ENCODE data around the gene SEMA6D.
"Not testable (repeated sequence)": the region's sequence is repeated elsewhere in the genome, so short reads cannot be mapped to it uniquely, and the experiment has no call there.

Gene SEMA6D

GRCh38 chr15:47718497-47719437, 1.5 kb downstream of the SEMA6D start:
- no peak for DNase-seq

GRCh38 chr15:47719730-47720129, 2.4 kb downstream of the SEMA6D start:
- no peak for DNase-seq

GRCh38 chr15:47720555-47720954, 3.2 kb downstream of the SEMA6D start:
- DNase-seq: no peak

- no peak for DNase-seq
Observed at GRCh38 chr15:47721676-47722075, 4.4 kb downstream of the SEMA6D start.

GRCh38 chr15:47724346-47724745, 7.0 kb downstream of the SEMA6D start:
- no peak for DNase-seq

- DNase-seq: no peak
Observed at GRCh38 chr15:47725051-47725450, 7.7 kb downstream of the SEMA6D start.

GRCh38 chr15:47725906-47726305, 8.6 kb downstream of the SEMA6D start:
- DNase-seq: no peak

GRCh38 chr15:47726399-47726823, 9.1 kb downstream of the SEMA6D start:
- DNase-seq: no peak

GRCh38 chr15:47727137-47727536, 9.8 kb downstream of the SEMA6D start:
- no peak for DNase-seq

GRCh38 chr15:47727676-47728075, 10.4 kb downstream of the SEMA6D start:
- DNase-seq: no peak

GRCh38 chr15:47728426-47728825, 11.1 kb downstream of the SEMA6D start:
- DNase-seq: no peak

GRCh38 chr15:47728886-47729285, 11.6 kb downstream of the SEMA6D start:
- DNase-seq: no peak

GRCh38 chr15:47731230-47731629, 13.9 kb downstream of the SEMA6D start:
- DNase-seq: no peak

GRCh38 chr15:47732248-47732647, 14.9 kb downstream of the SEMA6D start:
- no peak for DNase-seq

- no peak for DNase-seq
Observed at GRCh38 chr15:47733085-47733484, 15.8 kb downstream of the SEMA6D start.

- DNase-seq: no peak
Observed at GRCh38 chr15:47736143-47736786, 19.0 kb downstream of the SEMA6D start.

- no peak for DNase-seq
Observed at GRCh38 chr15:47737477-47737876, 20.2 kb downstream of the SEMA6D start.

GRCh38 chr15:47738144-47738825, 21.0 kb downstream of the SEMA6D start:
- DNase-seq: not testable (repeated sequence)

- no peak for DNase-seq
Observed at GRCh38 chr15:47741082-47741481, 23.8 kb downstream of the SEMA6D start.

- no peak for DNase-seq
Observed at GRCh38 chr15:47741907-47742306, 24.6 kb downstream of the SEMA6D start.

- no peak for DNase-seq
Observed at GRCh38 chr15:47742334-47742733, 25.0 kb downstream of the SEMA6D start.

- no peak for DNase-seq
Observed at GRCh38 chr15:47742742-47743141, 25.4 kb downstream of the SEMA6D start.

- DNase-seq: no peak
Observed at GRCh38 chr15:47743385-47743784, 26.1 kb downstream of the SEMA6D start.

- DNase-seq: no peak
Observed at GRCh38 chr15:47743886-47744285, 26.6 kb downstream of the SEMA6D start.

Measured in activated CD4-positive, CD25-positive, alpha-beta regulatory T cell treated with anti-CD3 and anti-CD28 coated beads, Interleukin-2, amount 50 U/mL, for 72 hours (primary cell).